Measurements from ENCODE around the gene SYT14. TPM values are rescaled to one million over a fixed set of nuclear protein-coding genes. Genes with fewer than 3 reads are reported as not detected.
"Not testable (repeated sequence)": the region's sequence is repeated elsewhere in the genome, so short reads cannot be mapped to it uniquely, and the experiment has no call there.

Gene SYT14
- polyA plus RNA-seq, 1 donor (not counting 4 experiments of a cell fraction or from before 2014, with no cell fraction given) = 8.3 TPM

GRCh38 chr1:210104103-210104502 is 166.1 kb downstream of the SYT14 start:
- Histone ChIP-seq H4K20me1 (ENCODE audit: control insufficient read depth, extremely low read depth, insufficient read depth, low read length) (no peaks in the 10 kb centered on the region), H3K27ac (ENCODE audit: control insufficient read depth, insufficient read depth, low read length) (no peak overlapping the region), H3K9me3 (ENCODE audit: control insufficient read depth, low read depth, low read length) (no peaks in the 10 kb centered on the region), H3K4me3 (ENCODE audit: control insufficient read depth in 2 of 3, extremely low read depth in 1 of 3, insufficient read depth in 2 of 3, low read depth in 1 of 3, low read length in 3 of 3) (no peak overlapping the region), H3K27me3 (ENCODE audit: control insufficient read depth, extremely low read depth, insufficient read depth, low read length) (no peaks in the 10 kb centered on the region), H3K4me2 (ENCODE audit: control insufficient read depth, extremely low read depth, insufficient read depth, low read depth, low read length) (no peak overlapping the region), H3K36me3 (ENCODE audit: control insufficient read depth in 2 of 2, extremely low read depth in 1 of 2, insufficient read depth in 2 of 2, low read length in 2 of 2) (peaks cover 0 to 3% of the 10 kb centered on the region in 2 experiments), H3K9me1 (ENCODE audit: control insufficient read depth, extremely low read depth, insufficient read depth, low read length) (no peaks in the 10 kb centered on the region), H3K4me1 (ENCODE audit: control insufficient read depth, extremely low read depth, insufficient read depth, low read length) (no peaks in the 10 kb centered on the region), H3K9ac (ENCODE audit: control insufficient read depth, extremely low read depth, insufficient read depth, low read length) (no peak overlapping the region), H2AFZ (ENCODE audit: control insufficient read depth, low read length) (no peak overlapping the region), H3K79me2 (ENCODE audit: control insufficient read depth, insufficient read depth, low read length) (no peaks in the 10 kb centered on the region)
- dilution Hi-C loops (cut with MboI; ENCODE audit: extremely low pct_ligation_motif_present, low sequenced_read_pairs) = no loop called here
- no peak for DNase-seq (ENCODE audit: low read depth, low spot score)
- TF ChIP-seq EZH2 (IDR thresholded peaks at IDR 0.05; ENCODE audit: low read length) = no peak
- no peak for TF ChIP-seq CTCF (optimal IDR thresholded peaks at IDR 0.05 in 1 of 3, IDR thresholded peaks at IDR 0.05 in 1 of 3, conservative IDR thresholded peaks at IDR 0.05 in 1 of 3; ENCODE audit: extremely low read depth in 1 of 3, insufficient read depth in 2 of 3, low read length in 3 of 3)
- no peak for FAIRE-seq

GRCh38 chr1:210112906-210113305 is 174.9 kb downstream of the SYT14 start:
- DNase-seq (ENCODE audit: low read depth, low spot score); H3K27ac ChIP-seq (ENCODE audit: control insufficient read depth, insufficient read depth, low read length); H4K20me1 ChIP-seq (ENCODE audit: control insufficient read depth, extremely low read depth, insufficient read depth, low read length); FAIRE-seq; H3K36me3 ChIP-seq (ENCODE audit: control insufficient read depth in 2 of 2, extremely low read depth in 1 of 2, insufficient read depth in 2 of 2, low read length in 2 of 2); H2AFZ ChIP-seq (ENCODE audit: control insufficient read depth, low read length); H3K9me3 ChIP-seq (ENCODE audit: control insufficient read depth, low read depth, low read length); H3K9ac ChIP-seq (ENCODE audit: control insufficient read depth, extremely low read depth, insufficient read depth, low read length); H3K27me3 ChIP-seq (ENCODE audit: control insufficient read depth, extremely low read depth, insufficient read depth, low read length); H3K4me2 ChIP-seq (ENCODE audit: control insufficient read depth, extremely low read depth, insufficient read depth, low read depth, low read length); H3K9me1 ChIP-seq (ENCODE audit: control insufficient read depth, extremely low read depth, insufficient read depth, low read length); H3K4me3 ChIP-seq (ENCODE audit: control insufficient read depth in 2 of 3, extremely low read depth in 1 of 3, insufficient read depth in 2 of 3, low read depth in 1 of 3, low read length in 3 of 3); dilution Hi-C loops (cut with MboI; ENCODE audit: extremely low pct_ligation_motif_present, low sequenced_read_pairs); H3K4me1 ChIP-seq (ENCODE audit: control insufficient read depth, extremely low read depth, insufficient read depth, low read length); H3K79me2 ChIP-seq (ENCODE audit: control insufficient read depth, insufficient read depth, low read length): not testable (repeated sequence)

DNA sequence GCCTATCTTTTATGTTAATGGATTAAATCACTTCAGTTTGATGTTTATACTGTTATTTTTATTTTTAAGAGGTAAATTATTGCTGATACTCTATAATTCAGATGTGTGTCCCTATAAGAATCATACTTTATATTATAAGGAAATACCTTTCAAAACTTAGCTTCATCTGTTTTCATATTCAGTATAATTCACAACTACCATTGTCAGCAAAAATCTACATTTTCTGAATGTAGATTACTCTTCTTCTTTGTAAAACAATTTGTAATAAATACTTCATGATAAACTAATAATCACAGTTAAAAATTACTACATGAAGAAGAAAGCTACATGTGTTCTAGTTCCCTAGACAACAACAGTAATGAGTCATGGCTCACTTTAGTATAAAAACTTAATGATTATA is 179.2 kb downstream of the SYT14 start:
- no peak for DNase-seq (ENCODE audit: low read depth, low spot score)
- no peak for TF ChIP-seq EZH2 (IDR thresholded peaks at IDR 0.05; ENCODE audit: low read length)
- TF ChIP-seq CTCF (optimal IDR thresholded peaks at IDR 0.05 in 1 of 3, IDR thresholded peaks at IDR 0.05 in 1 of 3, conservative IDR thresholded peaks at IDR 0.05 in 1 of 3; ENCODE audit: extremely low read depth in 1 of 3, insufficient read depth in 2 of 3, low read length in 3 of 3) = no peak
- no peak overlapping the region for H2AFZ ChIP-seq (ENCODE audit: control insufficient read depth, low read length)
- no peaks in the 10 kb centered on the region for H3K9me1 ChIP-seq (ENCODE audit: control insufficient read depth, extremely low read depth, insufficient read depth, low read length)
- dilution Hi-C loops (cut with MboI; ENCODE audit: extremely low pct_ligation_motif_present, low sequenced_read_pairs) = no loop called here
- no peaks in the 10 kb centered on the region for H4K20me1 ChIP-seq (ENCODE audit: control insufficient read depth, extremely low read depth, insufficient read depth, low read length)
- no peak overlapping the region for H3K27ac ChIP-seq (ENCODE audit: control insufficient read depth, insufficient read depth, low read length)
- H3K4me1 ChIP-seq (ENCODE audit: control insufficient read depth, extremely low read depth, insufficient read depth, low read length) = no peaks in the 10 kb centered on the region
- H3K9me3 ChIP-seq (ENCODE audit: control insufficient read depth, low read depth, low read length) = no peaks in the 10 kb centered on the region
- H3K4me2 ChIP-seq (ENCODE audit: control insufficient read depth, extremely low read depth, insufficient read depth, low read depth, low read length) = no peak overlapping the region
- FAIRE-seq = no peak
- H3K4me3 ChIP-seq (ENCODE audit: control insufficient read depth in 2 of 3, extremely low read depth in 1 of 3, insufficient read depth in 2 of 3, low read depth in 1 of 3, low read length in 3 of 3) = no peak overlapping the region
- no peaks in the 10 kb centered on the region for H3K27me3 ChIP-seq (ENCODE audit: control insufficient read depth, extremely low read depth, insufficient read depth, low read length)
- H3K79me2 ChIP-seq (ENCODE audit: control insufficient read depth, insufficient read depth, low read length) = no peaks in the 10 kb centered on the region
- H3K36me3 ChIP-seq (ENCODE audit: control insufficient read depth in 2 of 2, extremely low read depth in 1 of 2, insufficient read depth in 2 of 2, low read length in 2 of 2) = no peaks in the 10 kb centered on the region
- no peak overlapping the region for H3K9ac ChIP-seq (ENCODE audit: control insufficient read depth, extremely low read depth, insufficient read depth, low read length)
